HepG2 (cell line): ENCODE data around the gene CHCHD3. TPM values are rescaled to one million over a fixed set of nuclear protein-coding genes. Genes with fewer than 3 reads are reported as not detected.

Source experiments
- ATAC-seq: fragments of 200-7000 bp; cut with Tn5 transposase; 3 replicates; pipeline ENCODE4 v1.9.1; 2020; ENCODE audit warnings: mild to moderate bottlenecking, moderate library complexity
- BruUV-seq: library from RNA; stranded (reverse); fragments of 400-500 nt; replicated peaks from 2 replicates; lab custom pipeline; 2021; lab: Mats Ljungman, UMichigan
- CTCF ChIA-PET: fragments of 300-600 bp; formaldehyde crosslinking; extraction: SDS; loops from one replicate; lab custom pipeline; 2021; ENCODE audit warnings: low total read pairs, inconsistent platforms, low intra/inter-chr PET ratio; lab: Yijun Ruan, JAX
- POLR2A ChIA-PET: fragments of 350-600 bp; sonication (Branson Sonifier 250); formaldehyde crosslinking; loops from one replicate; lab custom pipeline; 2020; ENCODE audit warnings: antibody characterized with exemption, inconsistent platforms; lab: Yijun Ruan, JAX
- DNase-seq: peaks from one replicate; pipeline ENCODE4 v3.0.0-alpha.2; 2015; ENCODE audit warnings: low spot score
- FAIRE-seq: peaks from 3 replicates; lab custom pipeline; 2011; peaks lifted over from hg19 to GRCh38; lab: Jason Lieb, UNC
- H2AFZ ChIP-seq: one replicate; pipeline ENCODE4 v1.6.1; 2011; ENCODE audit warnings: low read length, inconsistent platforms
- H3K27ac ChIP-seq: fragments of 300-600 bp; 3 replicates; pipeline ENCODE4 v1.8.0; 2011; ENCODE audit warnings: mixed run types, mild to moderate bottlenecking, mixed read lengths, low read length, inconsistent platforms; ENCODE audit not compliant: insufficient read depth; ENCODE audit errors: extremely low read length
- H3K27me3 ChIP-seq, 2 experiments: fragments of 200-600 bp in 1 of 2; 2 replicates in 1 of 2; 3 replicates in 1 of 2; pipeline versions ENCODE4 v1.6.0 to v1.8.0; 2011; ENCODE audit warnings: low read length in 2 of 2, mild to moderate bottlenecking in 2 of 2, moderate library complexity in 2 of 2, inconsistent platforms in 1 of 2; ENCODE audit not compliant: insufficient read depth in 2 of 2, control insufficient read depth in 1 of 2
- H3K36me3 ChIP-seq, 2 experiments: fragments of 200-600 bp in 1 of 2; replicated peaks in 1 of 2; 2 replicates in 1 of 2; 3 replicates in 1 of 2; pipeline versions ENCODE4 v1.5.1 to v1.8.0; 2011; ENCODE audit warnings: low read length in 2 of 2, inconsistent platforms in 1 of 2; ENCODE audit not compliant: insufficient read depth in 2 of 2, control insufficient read depth in 1 of 2
- H3K4me1 ChIP-seq: 2 replicates; pipeline ENCODE4 v1.5.1; 2012; ENCODE audit warnings: low read length, inconsistent platforms; ENCODE audit not compliant: insufficient read depth
- H3K4me2 ChIP-seq: 2 replicates; pipeline ENCODE4 v1.6.0; 2011; ENCODE audit warnings: low read depth, low read length, inconsistent platforms
- H3K4me3 ChIP-seq, 3 experiments: fragments of 200-600 bp in 1 of 3; sonication (generic), shearing (Covaris generic) in 1 of 3; replicated peaks in 1 of 3; 2 replicates each; pipeline ENCODE4 v1.5.1; 2011 to 2016; ENCODE audit warnings: low read length in 3 of 3, inconsistent platforms in 2 of 3, low read depth in 2 of 3, mild to moderate bottlenecking in 2 of 3, control low read depth in 1 of 3, mixed read lengths in 1 of 3; ENCODE audit not compliant: insufficient read depth in 1 of 3
- H3K79me2 ChIP-seq: one replicate; pipeline ENCODE4 v1.6.1; 2011; ENCODE audit warnings: low read length, inconsistent platforms; ENCODE audit not compliant: insufficient read depth
- H3K9ac ChIP-seq: 2 replicates; pipeline ENCODE4 v1.6.0; 2011; ENCODE audit warnings: mild to moderate bottlenecking, low read depth, low read length, inconsistent platforms; ENCODE audit not compliant: insufficient read depth
- H3K9me3 ChIP-seq: 2 replicates; pipeline ENCODE4 v1.5.1; 2012; ENCODE audit warnings: mild to moderate bottlenecking, low read length
- H4K20me1 ChIP-seq: 2 replicates; pipeline ENCODE4 v1.6.0; 2011; ENCODE audit warnings: inconsistent platforms, mild to moderate bottlenecking, low read length, moderate library complexity; ENCODE audit not compliant: insufficient read depth
- CEBPB ChIP-seq: IDR thresholded peaks from 2 replicates; pipeline ENCODE4 v1.6.1; 2011; ENCODE audit warnings: low read depth, low read length, improper control_type of control experiment, borderline replicate concordance
- GATA4 ChIP-seq: sonication (generic); IDR thresholded peaks from 2 replicates; pipeline ENCODE4 v1.6.1; 2016; ENCODE audit warnings: antibody characterized with exemption, low read depth, borderline replicate concordance
- SRSF1 ChIP-seq: fragments of 200-400 bp; formaldehyde crosslinking; optimal IDR thresholded peaks from 2 replicates; pipeline ENCODE3; 2017; ENCODE audit warnings: mild to moderate bottlenecking, low read depth, low read length, moderate library complexity
- ZBTB1 ChIP-seq: sonication (generic); formaldehyde crosslinking; IDR thresholded peaks from 2 replicates; pipeline ENCODE4 v1.4.0; 2020; ENCODE audit warnings: missing genetic modification reagents, borderline replicate concordance
- ZBTB21 ChIP-seq: sonication (generic); formaldehyde crosslinking; IDR thresholded peaks from 2 replicates; pipeline ENCODE4 v1.4.0; 2020; ENCODE audit warnings: missing genetic modification reagents
- ZFP37 ChIP-seq: sonication (generic); formaldehyde crosslinking; IDR thresholded peaks from 2 replicates; pipeline ENCODE4 v1.4.0; 2020; ENCODE audit warnings: missing genetic modification reagents, borderline replicate concordance
- ZNF333 ChIP-seq: sonication (generic); formaldehyde crosslinking; IDR thresholded peaks from 2 replicates; pipeline ENCODE4 v1.4.0; 2020; ENCODE audit warnings: mild to moderate bottlenecking, missing genetic modification reagents, borderline replicate concordance
- ZNF546 ChIP-seq: sonication (generic); formaldehyde crosslinking; conservative IDR thresholded peaks from 2 replicates; pipeline ENCODE4 v1.8.1; 2023; ENCODE audit warnings: mild to moderate bottlenecking, missing genetic modification reagents
- WGBS: methylation state at CpG from one replicate; pipeline ENCODE4 v1.1.6; 2017; ENCODE audit warnings: low lambda C conversion rate; 5-methylcytosine and 5-hydroxymethylcytosine counted together
- in situ Hi-C: cut with HindIII; loops from 2 replicates; pipeline ENCODE4 v1.10.0; 2017; ENCODE audit warnings: low pct_unique_long_range_greater_than_20kb; ENCODE audit not compliant: extremely low pct_ligation_motif_present
- intact Hi-C: fragments of 100-400 bp; cut with micrococcal nuclease; formaldehyde crosslinking; loops from one replicate; pipeline ENCODE4 v1.10.0; 2022; ENCODE audit not compliant: unreplicated experiment
- polyA plus RNA-seq, 8 experiments: library from polyadenylated mRNA; depleted of rRNA in 3 of 8; stranded (reverse) in 7 of 8; unstranded in 1 of 8; fragments of >200 nt; fragmentation: Illumina TruSeq in 4 of 8; extraction: Trizol in 4 of 8; gene quantifications; 2 replicates each; pipeline versions ENCODE4 v1.2.1 to v1.2.3, GENCODE V29; 2011 to 2016; ENCODE audit warnings: low read depth in 4 of 8, missing spikeins in 1 of 8, mixed read lengths in 1 of 8; ENCODE audit not compliant: insufficient read depth in 1 of 8
- total RNA-seq, 5 experiments: library from RNA; depleted of rRNA; stranded (reverse); fragments of >200 nt; fragmentation: Illumina TruSeq; extraction: Trizol; gene quantifications; 2 replicates each; pipeline ENCODE4 v1.2.3, GENCODE V29; 2016; ENCODE audit warnings: low read depth in 1 of 5
- TF ChIP-seq, protein P1 (sequence below): sonication (generic); formaldehyde crosslinking; IDR thresholded peaks from 2 replicates; pipeline ENCODE4 v1.8.0; 2022; ENCODE audit warnings: missing genetic modification reagents, mild to moderate bottlenecking, moderate library complexity, borderline replicate concordance
- TF ChIP-seq, protein P2 (sequence below): sonication (generic); formaldehyde crosslinking; IDR thresholded peaks from 2 replicates; pipeline ENCODE4 v1.8.0; 2022; ENCODE audit warnings: mild to moderate bottlenecking, missing genetic modification reagents, moderate library complexity
- TF ChIP-seq, protein P3 (sequence below): IDR thresholded peaks from 2 replicates; pipeline ENCODE4 v1.6.1; 2012; ENCODE audit warnings: inconsistent platforms
- TF ChIP-seq, protein P4 (sequence below), 2 experiments: sonication (generic) in 1 of 2; formaldehyde crosslinking in 1 of 2; IDR thresholded peaks; 2 replicates each; pipeline versions ENCODE4 v1.4.0 to v1.6.1; 2016 to 2020; ENCODE audit warnings: borderline replicate concordance in 1 of 2, low read depth in 1 of 2, mild to moderate bottlenecking in 1 of 2, missing genetic modification reagents in 1 of 2
- TF ChIP-seq, protein P5 (sequence below): sonication (generic); formaldehyde crosslinking; IDR thresholded peaks from 2 replicates; pipeline ENCODE4 v1.5.1; 2020; ENCODE audit warnings: mild to moderate bottlenecking, moderate library complexity, missing genetic modification reagents

CHCHD3 gene
- total and polyA plus RNA-seq, 2 of the 13 experiments (the other 11 are each of a cell fraction or from before 2014, with no cell fraction given): 32.7 to 86.8 TPM

DNA sequence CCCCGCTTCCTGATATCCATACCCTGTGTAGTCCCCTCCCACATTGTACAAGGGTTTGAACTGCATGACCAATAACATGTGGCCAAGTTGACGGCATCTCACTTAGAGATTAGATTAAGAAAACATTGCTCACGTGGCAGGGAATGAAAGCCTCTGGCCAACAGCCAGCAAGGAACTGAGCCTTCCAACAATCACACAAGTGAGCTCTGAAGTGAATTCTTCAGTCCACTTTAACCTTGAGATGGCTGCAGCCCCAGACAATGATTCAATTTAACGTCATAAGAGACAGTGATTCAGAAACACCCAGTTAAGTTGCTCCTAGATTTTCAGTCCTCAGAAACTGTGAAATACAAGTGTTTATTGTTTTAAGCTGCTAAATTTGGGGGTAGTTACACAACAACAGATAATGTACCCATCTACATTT lies 339.7 kb downstream of the CHCHD3 start (continued):
- TF ChIP-seq, protein P1, sequence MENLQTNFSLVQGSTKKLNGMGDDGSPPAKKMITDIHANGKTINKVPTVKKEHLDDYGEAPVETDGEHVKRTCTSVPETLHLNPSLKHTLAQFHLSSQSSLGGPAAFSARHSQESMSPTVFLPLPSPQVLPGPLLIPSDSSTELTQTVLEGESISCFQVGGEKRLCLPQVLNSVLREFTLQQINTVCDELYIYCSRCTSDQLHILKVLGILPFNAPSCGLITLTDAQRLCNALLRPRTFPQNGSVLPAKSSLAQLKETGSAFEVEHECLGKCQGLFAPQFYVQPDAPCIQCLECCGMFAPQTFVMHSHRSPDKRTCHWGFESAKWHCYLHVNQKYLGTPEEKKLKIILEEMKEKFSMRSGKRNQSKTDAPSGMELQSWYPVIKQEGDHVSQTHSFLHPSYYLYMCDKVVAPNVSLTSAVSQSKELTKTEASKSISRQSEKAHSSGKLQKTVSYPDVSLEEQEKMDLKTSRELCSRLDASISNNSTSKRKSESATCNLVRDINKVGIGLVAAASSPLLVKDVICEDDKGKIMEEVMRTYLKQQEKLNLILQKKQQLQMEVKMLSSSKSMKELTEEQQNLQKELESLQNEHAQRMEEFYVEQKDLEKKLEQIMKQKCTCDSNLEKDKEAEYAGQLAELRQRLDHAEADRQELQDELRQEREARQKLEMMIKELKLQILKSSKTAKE (CRISPR knock-in tag): no peak
- TF ChIP-seq, protein P2, sequence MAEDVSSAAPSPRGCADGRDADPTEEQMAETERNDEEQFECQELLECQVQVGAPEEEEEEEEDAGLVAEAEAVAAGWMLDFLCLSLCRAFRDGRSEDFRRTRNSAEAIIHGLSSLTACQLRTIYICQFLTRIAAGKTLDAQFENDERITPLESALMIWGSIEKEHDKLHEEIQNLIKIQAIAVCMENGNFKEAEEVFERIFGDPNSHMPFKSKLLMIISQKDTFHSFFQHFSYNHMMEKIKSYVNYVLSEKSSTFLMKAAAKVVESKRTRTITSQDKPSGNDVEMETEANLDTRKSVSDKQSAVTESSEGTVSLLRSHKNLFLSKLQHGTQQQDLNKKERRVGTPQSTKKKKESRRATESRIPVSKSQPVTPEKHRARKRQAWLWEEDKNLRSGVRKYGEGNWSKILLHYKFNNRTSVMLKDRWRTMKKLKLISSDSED (CRISPR knock-in tag): no peak
- TF ChIP-seq ZBTB21 (no peak), ZNF333 (CRISPR knock-in tag) (no peak), CEBPB (no peak), GATA4 (no peak), SRSF1 (no peak), ZNF546 (CRISPR knock-in tag) (no peak), ZFP37 (no peak)
- TF ChIP-seq, protein P3, sequence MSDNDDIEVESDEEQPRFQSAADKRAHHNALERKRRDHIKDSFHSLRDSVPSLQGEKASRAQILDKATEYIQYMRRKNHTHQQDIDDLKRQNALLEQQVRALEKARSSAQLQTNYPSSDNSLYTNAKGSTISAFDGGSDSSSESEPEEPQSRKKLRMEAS: no peak
- TF ChIP-seq, all 625 proteins: peak for 0

DNA sequence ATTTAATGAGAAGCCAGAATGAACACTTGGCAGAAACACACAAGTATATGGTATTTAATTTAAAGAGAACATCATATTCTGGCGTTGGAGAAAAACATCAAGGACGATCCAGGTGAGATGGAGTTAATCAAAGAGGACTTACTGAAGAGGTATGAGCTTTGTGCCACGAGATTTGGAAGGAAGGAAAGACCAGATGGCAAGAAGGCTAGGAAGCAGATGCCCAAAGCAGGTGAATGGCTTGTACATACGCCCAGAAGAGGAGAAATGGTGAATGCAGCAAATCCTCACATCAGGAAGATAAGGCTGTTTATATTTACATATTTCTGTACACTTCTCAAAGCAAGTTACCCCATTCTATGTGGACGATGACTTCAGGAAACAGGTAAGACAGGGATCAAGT lies 341.7 kb downstream of the CHCHD3 start:
- no peaks in the 10 kb centered on the region for H3K79me2 ChIP-seq
- ATAC-seq: no peak
- no peak overlapping the region for H3K4me2 ChIP-seq
- no peak overlapping the region for H2AFZ ChIP-seq
- H4K20me1 ChIP-seq: no peaks in the 10 kb centered on the region
- under 1% methylated on average over 5 of the region's 5 CpGs for WGBS
- no peaks in the 10 kb centered on the region for H3K36me3 ChIP-seq
- H3K27me3 ChIP-seq: no peaks in the 10 kb centered on the region; a peak in 1 of 5 replicates
- no peaks in the 10 kb centered on the region for H3K4me1 ChIP-seq
- BruUV-seq: no TSS peak
- no peak overlapping the region for H3K4me3 ChIP-seq
- in situ Hi-C loops (no loop called here), intact Hi-C loops (no loop called here)
- POLR2A ChIA-PET: no interaction called here
- H3K9me3 ChIP-seq: peaks cover 17% of the 10 kb centered on the region
- no peak for FAIRE-seq
- CTCF ChIA-PET: no interaction called here
- DNase-seq: no peak
- H3K9ac ChIP-seq: no peak overlapping the region
- no peak overlapping the region for H3K27ac ChIP-seq
- TF ChIP-seq, protein P4, sequence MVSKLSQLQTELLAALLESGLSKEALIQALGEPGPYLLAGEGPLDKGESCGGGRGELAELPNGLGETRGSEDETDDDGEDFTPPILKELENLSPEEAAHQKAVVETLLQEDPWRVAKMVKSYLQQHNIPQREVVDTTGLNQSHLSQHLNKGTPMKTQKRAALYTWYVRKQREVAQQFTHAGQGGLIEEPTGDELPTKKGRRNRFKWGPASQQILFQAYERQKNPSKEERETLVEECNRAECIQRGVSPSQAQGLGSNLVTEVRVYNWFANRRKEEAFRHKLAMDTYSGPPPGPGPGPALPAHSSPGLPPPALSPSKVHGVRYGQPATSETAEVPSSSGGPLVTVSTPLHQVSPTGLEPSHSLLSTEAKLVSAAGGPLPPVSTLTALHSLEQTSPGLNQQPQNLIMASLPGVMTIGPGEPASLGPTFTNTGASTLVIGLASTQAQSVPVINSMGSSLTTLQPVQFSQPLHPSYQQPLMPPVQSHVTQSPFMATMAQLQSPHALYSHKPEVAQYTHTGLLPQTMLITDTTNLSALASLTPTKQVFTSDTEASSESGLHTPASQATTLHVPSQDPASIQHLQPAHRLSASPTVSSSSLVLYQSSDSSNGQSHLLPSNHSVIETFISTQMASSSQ (IDR thresholded peaks at IDR 0.05; ENCODE audit: low read depth): no peak
- TF ChIP-seq, protein P4 (CRISPR knock-in tag; IDR thresholded peaks at IDR 0.05; ENCODE audit: borderline replicate concordance): no peak
- TF ChIP-seq ZBTB1 (CRISPR knock-in tag) (no peak), GATA4 (no peak)
- TF ChIP-seq, protein P5, sequence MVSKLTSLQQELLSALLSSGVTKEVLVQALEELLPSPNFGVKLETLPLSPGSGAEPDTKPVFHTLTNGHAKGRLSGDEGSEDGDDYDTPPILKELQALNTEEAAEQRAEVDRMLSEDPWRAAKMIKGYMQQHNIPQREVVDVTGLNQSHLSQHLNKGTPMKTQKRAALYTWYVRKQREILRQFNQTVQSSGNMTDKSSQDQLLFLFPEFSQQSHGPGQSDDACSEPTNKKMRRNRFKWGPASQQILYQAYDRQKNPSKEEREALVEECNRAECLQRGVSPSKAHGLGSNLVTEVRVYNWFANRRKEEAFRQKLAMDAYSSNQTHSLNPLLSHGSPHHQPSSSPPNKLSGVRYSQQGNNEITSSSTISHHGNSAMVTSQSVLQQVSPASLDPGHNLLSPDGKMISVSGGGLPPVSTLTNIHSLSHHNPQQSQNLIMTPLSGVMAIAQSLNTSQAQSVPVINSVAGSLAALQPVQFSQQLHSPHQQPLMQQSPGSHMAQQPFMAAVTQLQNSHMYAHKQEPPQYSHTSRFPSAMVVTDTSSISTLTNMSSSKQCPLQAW (CRISPR knock-in tag): no peak
